Adrenal gland (tissue), 12 donors: Measurements from ENCODE around the gene SYT7. TPM values are rescaled to one million over a fixed set of nuclear protein-coding genes. Genes with fewer than 3 reads are reported as not detected.

Experiments
- DNase-seq, 7 donors: peaks; one replicate each; pipeline ENCODE4 v3.0.0-alpha.2; 2019 to 2020
- H3K27ac ChIP-seq, 5 donors: fragments of 200-600 bp; sonication (generic) in 4 of 5; 1 replicate in 3 of 5; 2 replicates in 2 of 5; pipeline versions ENCODE4 v1.5.1 to v1.8.0; 2016 to 2020; ENCODE audit warnings: mild to moderate bottlenecking in 1 of 5
- H3K27me3 ChIP-seq: fragments of 200-600 bp; 2 replicates; pipeline ENCODE4 v1.8.0; 2021
- H3K36me3 ChIP-seq, 2 donors: fragments of 200-600 bp; replicated peaks in 1 of 2; 1 replicate in 1 of 2; 2 replicates in 1 of 2; pipeline versions ENCODE4 v1.5.1 to v1.8.0; 2018 to 2022
- H3K4me1 ChIP-seq, 2 donors: fragments of 200-600 bp; replicated peaks in 1 of 2; 1 replicate in 1 of 2; 2 replicates in 1 of 2; pipeline versions ENCODE4 v1.5.1 to v1.8.0; 2018 to 2021
- H3K4me3 ChIP-seq, 4 donors: fragments of 200-600 bp; sonication (generic) in 3 of 4; one replicate each; pipeline ENCODE4 v1.5.1; 2016 to 2018
- H3K9me3 ChIP-seq, 3 donors: fragments of 200-600 bp; sonication (generic) in 1 of 3; replicated peaks in 1 of 3; 1 replicate in 2 of 3; 2 replicates in 1 of 3; pipeline versions ENCODE4 v1.5.1 to v1.8.0; 2016 to 2021
- POLR2A ChIP-seq, 2 donors: fragments of 450-650 bp; IDR thresholded peaks; one replicate each; pipeline ENCODE4 v1.6.1; 2017; ENCODE audit warnings: antibody characterized with exemption in 2 of 2, mild to moderate bottlenecking in 2 of 2, moderate library complexity in 1 of 2
- WGBS, 4 donors: extraction: QIAGEN DNeasy Blood & Tissue Kit in 2 of 4; methylation state at CpG; one replicate each; pipeline versions ENCODE4 v1.1.5 to v1.1.7; 2013 to 2017; 5-methylcytosine and 5-hydroxymethylcytosine counted together
- intact Hi-C, 2 donors: fragments of 100-400 bp; cut with DNase I; formaldehyde crosslinking; loops; one replicate each; pipeline versions ENCODE4 v1.14.1 to v1.15.0; 2022 to 2023
- polyA plus RNA-seq, 3 donors: library from polyadenylated mRNA; stranded (reverse); fragments of 200-250 nt in 2 of 3; fragments of 350-450 nt in 1 of 3; fragmentation: Illumina TruSeq in 1 of 3; extraction: RNeasy Lipid Tissue Mini Kit (QIAGEN cat#74804) in 1 of 3; gene quantifications; one replicate each; pipeline ENCODE4 v1.2.3, GENCODE V29; 2013 to 2014
- total RNA-seq, 9 donors: library from RNA; depleted of rRNA in 4 of 9; stranded (reverse); fragments of >200 nt in 4 of 9; fragments of 120-200 nt in 1 of 9; fragmentation: NEBNext Ultra II Directional in 1 of 9; extraction: Animal tissue kit (Norgen Biotek cat#: 25700) in 1 of 9; gene quantifications; one replicate each; pipeline versions ENCODE4 v1.1.0 to v1.2.4, GENCODE V29; 2013 to 2023
- TF ChIP-seq, protein P1 (sequence below), 6 experiments: fragments of 450-650 bp in 4 of 6; fragments of 200-600 bp in 2 of 6; sonication (generic) in 1 of 6; IDR thresholded peaks; 1 replicate in 5 of 6; 2 replicates in 1 of 6; pipeline versions ENCODE4 v1.5.1 to v1.8.0; 2016 to 2021; ENCODE audit warnings: antibody characterized with exemption in 6 of 6, mild to moderate bottlenecking in 2 of 6, moderate library complexity in 1 of 6
- donor health status: healthy with polysubstance abuse.
- donor health status: Bipolar disorder and iron deficiency.
- donor health status: DM: yes; HTN: yes; CAD: no.
- donor health status: DM: no; HTN: no; CAD: no.
- donor health status: DM: no; HTN: no; CAD: no.
- donor health status: DM: yes; HTN: yes; CAD: no.

The SYT7 gene
- total and polyA plus RNA-seq, 12 donors, result 0.09 to 6.8 (median 1.3) TPM; not detected in 1

DNA sequence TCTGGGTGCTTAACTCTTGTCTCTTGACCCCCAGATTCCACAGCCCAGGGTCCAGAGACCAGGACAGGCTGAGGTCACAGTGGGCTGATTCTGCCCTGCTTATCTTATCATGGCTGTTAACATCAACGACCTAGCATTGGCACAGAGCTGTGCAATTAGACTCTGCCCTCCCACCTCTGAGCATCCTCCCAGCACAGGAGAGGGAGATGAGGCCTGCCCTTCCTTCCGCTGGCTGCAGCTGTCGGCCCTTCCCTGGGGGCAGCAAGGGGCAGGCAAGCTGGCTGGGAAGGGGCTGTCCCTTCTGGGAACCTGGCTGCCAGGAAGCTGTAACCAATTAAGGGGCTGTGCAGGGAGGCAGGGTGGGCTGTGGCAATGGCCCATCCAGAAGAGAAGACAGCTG lies 49.8 kb downstream of the SYT7 start:
- no peak overlapping the region for H3K27ac ChIP-seq
- no peak for DNase-seq
- no peak overlapping the region for H3K4me3 ChIP-seq
- intact Hi-C loops, result loop anchor here in 1 of 2 donors (10.0 kb wide), 1 partner anchor 94 kb away; no protein-coding TSS in a partner anchor
- 0 to 61% (median 58%) methylated on average over 1 to 3 of the region's 3 CpGs for WGBS, 4 donors
- no peaks in the 10 kb centered on the region for H3K36me3 ChIP-seq
- peaks cover 6 to 7% of the 10 kb centered on the region in 2 donors for H3K4me1 ChIP-seq
- TF ChIP-seq, protein P1, sequence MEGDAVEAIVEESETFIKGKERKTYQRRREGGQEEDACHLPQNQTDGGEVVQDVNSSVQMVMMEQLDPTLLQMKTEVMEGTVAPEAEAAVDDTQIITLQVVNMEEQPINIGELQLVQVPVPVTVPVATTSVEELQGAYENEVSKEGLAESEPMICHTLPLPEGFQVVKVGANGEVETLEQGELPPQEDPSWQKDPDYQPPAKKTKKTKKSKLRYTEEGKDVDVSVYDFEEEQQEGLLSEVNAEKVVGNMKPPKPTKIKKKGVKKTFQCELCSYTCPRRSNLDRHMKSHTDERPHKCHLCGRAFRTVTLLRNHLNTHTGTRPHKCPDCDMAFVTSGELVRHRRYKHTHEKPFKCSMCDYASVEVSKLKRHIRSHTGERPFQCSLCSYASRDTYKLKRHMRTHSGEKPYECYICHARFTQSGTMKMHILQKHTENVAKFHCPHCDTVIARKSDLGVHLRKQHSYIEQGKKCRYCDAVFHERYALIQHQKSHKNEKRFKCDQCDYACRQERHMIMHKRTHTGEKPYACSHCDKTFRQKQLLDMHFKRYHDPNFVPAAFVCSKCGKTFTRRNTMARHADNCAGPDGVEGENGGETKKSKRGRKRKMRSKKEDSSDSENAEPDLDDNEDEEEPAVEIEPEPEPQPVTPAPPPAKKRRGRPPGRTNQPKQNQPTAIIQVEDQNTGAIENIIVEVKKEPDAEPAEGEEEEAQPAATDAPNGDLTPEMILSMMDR (IDR thresholded peaks at IDR 0.05), result no peak
- no peak for TF ChIP-seq POLR2A (IDR thresholded peaks at IDR 0.05)
- no peaks in the 10 kb centered on the region for H3K27me3 ChIP-seq
- no peaks in the 10 kb centered on the region for H3K9me3 ChIP-seq

DNA sequence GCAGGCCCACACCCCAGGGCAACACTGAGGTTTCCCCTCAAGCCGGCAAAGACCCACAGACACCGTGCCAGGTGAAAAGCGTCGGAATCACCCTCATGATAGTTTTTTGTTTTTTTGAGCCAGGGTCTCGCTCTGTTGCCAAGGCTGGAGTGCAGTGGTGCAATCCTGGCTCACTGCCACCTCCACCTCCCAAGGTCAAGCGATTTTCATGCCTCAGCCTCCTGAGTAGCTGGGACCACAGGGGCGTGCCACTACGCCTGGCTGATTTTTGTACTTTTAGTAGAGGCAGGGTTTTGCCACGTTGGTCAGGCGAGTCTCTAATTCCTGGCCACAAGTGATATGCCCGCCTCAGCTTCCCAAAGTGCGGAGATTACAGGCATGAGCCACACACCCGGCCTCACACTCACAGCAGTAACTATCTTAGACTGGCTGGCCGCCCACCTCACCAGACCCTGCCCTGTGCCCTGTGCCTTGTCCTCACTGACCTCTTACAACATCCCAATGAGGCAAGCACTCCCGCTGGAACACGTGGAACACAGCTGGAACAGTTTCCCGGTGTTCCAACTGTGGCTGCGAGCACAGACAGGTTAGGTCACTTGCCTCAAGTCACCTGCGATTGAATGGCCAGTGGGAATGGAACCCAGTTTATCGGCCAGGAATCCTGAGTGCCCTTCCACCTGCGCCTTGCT lies 51.2 kb downstream of the SYT7 start:
- Histone ChIP-seq H3K27me3 (no peaks in the 10 kb centered on the region), H3K9me3 (no peaks in the 10 kb centered on the region), H3K36me3 (no peaks in the 10 kb centered on the region), H3K4me3 (no peak overlapping the region), H3K4me1 (peaks cover 6 to 7% of the 10 kb centered on the region in 2 donors), H3K27ac (peak overlapping the region in 1 of 5 donors; percentile 14)
- peak in 6 of 7 donors; percentile 54 to 80 (median 70) for DNase-seq
- 54 to 65% (median 59%) methylated on average over 12 to 21 of the region's 21 CpGs for WGBS, 4 donors
- TF ChIP-seq, protein P1 (IDR thresholded peaks at IDR 0.05), result no peak
- no peak for TF ChIP-seq POLR2A (IDR thresholded peaks at IDR 0.05)
- intact Hi-C loops, result loop anchor here in 1 of 2 donors (10.0 kb wide), 1 partner anchor 95 kb away; no protein-coding TSS in a partner anchor

DNA sequence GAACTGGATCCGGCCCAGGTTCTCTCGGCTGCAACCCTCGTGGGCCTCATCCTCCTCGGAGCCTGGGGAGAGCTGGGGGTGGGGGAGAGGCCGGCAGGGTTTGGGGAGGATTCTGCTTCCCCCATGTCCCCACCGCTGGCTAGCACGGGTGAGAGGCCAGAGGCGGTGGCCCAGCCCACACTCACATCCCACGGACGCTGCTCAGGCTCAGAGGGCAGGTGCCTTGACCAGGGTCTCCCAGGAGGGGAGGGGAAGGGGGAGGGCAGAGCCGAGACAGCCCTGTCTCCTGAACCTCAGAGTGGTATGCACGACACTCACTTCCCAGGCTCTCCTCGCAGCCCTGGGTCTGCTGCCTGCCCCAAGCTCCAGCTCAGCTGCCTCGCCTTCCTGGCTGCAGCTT lies 52.8 kb downstream of the SYT7 start:
- DNase-seq, result no peak
- intact Hi-C loops, result no loop called here
- TF ChIP-seq POLR2A (IDR thresholded peaks at IDR 0.05), result no peak
- TF ChIP-seq, protein P1 (IDR thresholded peaks at IDR 0.05), result no peak
- 60 to 77% (median 69%) methylated on average over 1 to 14 of the region's 14 CpGs for WGBS, 4 donors
- Histone ChIP-seq H3K4me3 (no peak overlapping the region), H3K27me3 (no peaks in the 10 kb centered on the region), H3K36me3 (no peaks in the 10 kb centered on the region), H3K4me1 (peaks cover 6 to 7% of the 10 kb centered on the region in 2 donors), H3K27ac (no peak overlapping the region), H3K9me3 (no peaks in the 10 kb centered on the region)

DNA sequence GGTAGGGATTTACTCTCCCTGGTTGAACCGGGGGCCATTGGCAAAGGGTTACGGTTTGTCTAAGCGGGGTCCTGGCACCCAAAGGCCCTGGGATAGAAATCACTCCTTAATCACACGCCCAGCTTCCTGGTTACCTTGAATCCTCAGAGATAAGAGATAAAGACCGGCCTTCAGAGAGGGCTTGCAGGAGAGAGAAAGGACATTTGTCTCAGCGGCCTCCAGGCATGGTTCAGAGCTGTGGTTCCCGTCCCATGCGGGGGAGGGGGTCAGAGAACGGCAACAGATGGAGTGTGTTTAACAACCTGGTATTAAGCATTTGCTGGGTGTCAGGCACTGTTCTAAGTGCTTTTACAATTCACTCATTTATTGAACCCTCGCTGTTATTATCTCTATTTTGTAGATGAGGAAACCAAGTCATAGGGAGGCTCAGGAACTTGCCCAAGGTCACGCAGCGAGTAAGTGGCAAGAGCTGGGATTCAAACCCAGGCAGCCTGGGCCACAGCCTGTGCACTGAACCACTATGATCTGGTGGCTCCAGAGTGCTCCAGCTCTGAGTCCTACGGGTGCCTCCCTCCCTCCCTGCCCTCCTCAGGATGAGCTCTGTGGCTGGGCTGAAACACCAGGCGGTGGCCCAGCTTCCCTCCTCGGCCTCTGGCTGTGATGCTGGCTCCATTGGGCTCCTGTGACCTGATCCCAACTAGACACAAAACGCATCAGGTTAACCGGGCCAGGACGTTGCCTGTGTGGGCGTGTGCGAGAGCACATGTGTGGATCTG lies 53.7 kb downstream of the SYT7 start:
- Histone ChIP-seq H3K27ac (no peak overlapping the region), H3K9me3 (no peaks in the 10 kb centered on the region), H3K27me3 (no peaks in the 10 kb centered on the region), H3K4me3 (no peak overlapping the region), H3K36me3 (no peaks in the 10 kb centered on the region), H3K4me1 (peaks cover 6 to 7% of the 10 kb centered on the region in 2 donors)
- TF ChIP-seq, protein P1 (IDR thresholded peaks at IDR 0.05), result no peak
- no peak for TF ChIP-seq POLR2A (IDR thresholded peaks at IDR 0.05)
- 51 to 72% (median 59%) methylated on average over 16 to 20 of the region's 20 CpGs for WGBS, 4 donors
- intact Hi-C loops, result no loop called here
- DNase-seq, result peak in 2 of 7 donors; percentile 23 to 30
